Ovary (tissue), 9 donors: Measurements from ENCODE around the gene TCHP. TPM values are rescaled to one million over a fixed set of nuclear protein-coding genes. Genes with fewer than 3 reads are reported as not detected.

Experiments
- DNase-seq, 5 donors: peaks; one replicate each; pipeline ENCODE4 v3.0.0-alpha.2; 2019 to 2020
- H3K27ac ChIP-seq, 2 donors: fragments of 200-600 bp; one replicate each; pipeline versions ENCODE4 v1.5.1 to v1.8.0; 2019 to 2022
- H3K27me3 ChIP-seq: fragments of 200-600 bp; one replicate; pipeline ENCODE4 v1.8.0; 2022
- H3K36me3 ChIP-seq: fragments of 200-600 bp; sonication (generic); one replicate; pipeline ENCODE4 v1.5.1; 2019
- H3K4me1 ChIP-seq: one replicate; pipeline ENCODE4 v1.8.1; 2013; ENCODE audit warnings: mild to moderate bottlenecking, moderate library complexity; ENCODE audit not compliant: insufficient read depth
- H3K4me3 ChIP-seq: fragments of 200-600 bp; sonication (generic); one replicate; pipeline ENCODE4 v1.5.1; 2017
- H3K9me3 ChIP-seq, 2 donors: fragments of 200-600 bp in 1 of 2; sonication (generic) in 1 of 2; one replicate each; pipeline versions ENCODE4 v1.5.1 to v1.8.1; 2013 to 2019; ENCODE audit warnings: mild to moderate bottlenecking in 1 of 2, moderate library complexity in 1 of 2
- EP300 ChIP-seq: sonication (generic); formaldehyde crosslinking; IDR thresholded peaks from one replicate; pipeline ENCODE4 v1.6.1; 2017; ENCODE audit warnings: antibody characterized with exemption
- POLR2A ChIP-seq: fragments of 450-650 bp; IDR thresholded peaks from one replicate; pipeline ENCODE4 v1.6.1; 2017; ENCODE audit warnings: antibody characterized with exemption, mild to moderate bottlenecking, moderate library complexity
- WGBS, 3 donors: extraction: QIAGEN DNeasy Blood & Tissue Kit in 1 of 3; methylation state at CpG; one replicate each; pipeline versions ENCODE4 v1.1.5 to v1.1.7; 2013 to 2017; 5-methylcytosine and 5-hydroxymethylcytosine counted together
- intact Hi-C, 4 donors: fragments of 100-400 bp; cut with DNase I; formaldehyde crosslinking; loops; one replicate each; pipeline versions ENCODE4 v1.11.0 to v1.15.1; 2022 to 2023
- polyA plus RNA-seq, 2 donors: library from polyadenylated mRNA; stranded (reverse); fragments of 200-250 nt in 1 of 2; fragments of 350-450 nt in 1 of 2; fragmentation: Illumina TruSeq in 1 of 2; extraction: RNeasy Lipid Tissue Mini Kit (QIAGEN cat#74804) in 1 of 2; gene quantifications; one replicate each; pipeline ENCODE4 v1.2.3, GENCODE V29; 2013 to 2014
- small RNA-seq: library from RNA; depleted of rRNA; stranded (forward); fragments of <200 nt; gene quantifications from one replicate; pipeline ENCODE3, GENCODE V24; 2016
- total RNA-seq, 7 donors: library from RNA; depleted of rRNA in 2 of 7; stranded (reverse); fragments of >200 nt in 2 of 7; fragmentation: NEBNext Ultra II Directional in 3 of 7; extraction: Animal tissue kit (Norgen Biotek cat#: 25700) in 3 of 7; gene quantifications; one replicate each; pipeline versions ENCODE4 v1.1.0 to v1.2.4, GENCODE V29; 2016 to 2023
- TF ChIP-seq, protein P1 (sequence below), 3 donors: fragments of 450-650 bp in 2 of 3; fragments of 200-600 bp in 1 of 3; IDR thresholded peaks; one replicate each; pipeline versions ENCODE4 v1.5.1 to v1.8.0; 2016 to 2022; ENCODE audit warnings: antibody characterized with exemption in 3 of 3, mild to moderate bottlenecking in 1 of 3
- donor health status: DM: no; HTN: no; CAD: no; lungs with moderate emphysema.
- donor health status: DM: no; HTN: no; CAD: no.
- donor health status: Bipolar disorder and iron deficiency.
- donor health status: DM: yes; HTN: yes; CAD: no.
- donor health status: DM: no; HTN: no; CAD: no.
- donor health status: DM: yes; HTN: yes; CAD: no.

TCHP gene
- total and polyA plus RNA-seq, 9 donors, result 11.2 to 21.6 (median 18.8) TPM

DNA sequence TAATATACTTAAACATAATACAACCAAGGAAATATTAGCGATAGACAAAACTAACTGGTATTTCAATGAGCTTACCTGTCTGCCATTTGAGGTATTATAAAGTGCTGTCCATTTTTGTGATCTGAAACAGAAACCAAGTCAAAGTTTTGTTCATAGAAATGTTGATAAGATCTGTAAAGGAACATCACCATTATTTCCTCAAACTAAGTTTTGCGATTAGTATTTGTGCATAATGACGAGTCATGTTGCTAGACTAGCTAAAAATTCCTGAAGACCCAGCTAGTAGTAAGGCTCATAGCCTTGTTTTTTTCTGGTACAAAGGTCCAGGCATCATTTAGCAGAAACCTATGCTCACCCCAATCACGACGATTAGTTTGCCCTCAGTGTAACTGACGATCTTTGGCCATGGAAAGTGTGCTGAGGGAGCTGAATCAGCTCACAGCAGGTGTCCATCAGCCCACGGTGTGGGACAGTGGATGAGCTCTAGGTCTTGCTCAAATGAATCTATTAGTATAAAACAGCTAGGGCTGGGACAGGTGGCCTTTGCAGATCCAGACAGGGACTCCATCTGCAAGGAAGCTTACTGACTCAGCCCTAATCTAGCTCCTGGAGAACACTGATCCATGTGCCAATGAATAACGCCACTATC is 67.4 kb downstream of the TCHP start:
- H3K4me1 ChIP-seq, result no peaks in the 10 kb centered on the region
- intact Hi-C loops, result no loop called here

More for the DNA sequence above, 67.4 kb downstream of the TCHP start:
- Histone ChIP-seq H3K27ac (no peak overlapping the region), H3K4me3 (no peak overlapping the region), H3K9me3 (no peaks in the 10 kb centered on the region), H3K27me3 (no peaks in the 10 kb centered on the region), H3K36me3 (no peaks in the 10 kb centered on the region)
- DNase-seq, result no peak
- 75 to 85% (median 78%) methylated on average over 8 of the region's 8 CpGs for WGBS, 3 donors
- TF ChIP-seq EP300, result no peak
- TF ChIP-seq, protein P1, sequence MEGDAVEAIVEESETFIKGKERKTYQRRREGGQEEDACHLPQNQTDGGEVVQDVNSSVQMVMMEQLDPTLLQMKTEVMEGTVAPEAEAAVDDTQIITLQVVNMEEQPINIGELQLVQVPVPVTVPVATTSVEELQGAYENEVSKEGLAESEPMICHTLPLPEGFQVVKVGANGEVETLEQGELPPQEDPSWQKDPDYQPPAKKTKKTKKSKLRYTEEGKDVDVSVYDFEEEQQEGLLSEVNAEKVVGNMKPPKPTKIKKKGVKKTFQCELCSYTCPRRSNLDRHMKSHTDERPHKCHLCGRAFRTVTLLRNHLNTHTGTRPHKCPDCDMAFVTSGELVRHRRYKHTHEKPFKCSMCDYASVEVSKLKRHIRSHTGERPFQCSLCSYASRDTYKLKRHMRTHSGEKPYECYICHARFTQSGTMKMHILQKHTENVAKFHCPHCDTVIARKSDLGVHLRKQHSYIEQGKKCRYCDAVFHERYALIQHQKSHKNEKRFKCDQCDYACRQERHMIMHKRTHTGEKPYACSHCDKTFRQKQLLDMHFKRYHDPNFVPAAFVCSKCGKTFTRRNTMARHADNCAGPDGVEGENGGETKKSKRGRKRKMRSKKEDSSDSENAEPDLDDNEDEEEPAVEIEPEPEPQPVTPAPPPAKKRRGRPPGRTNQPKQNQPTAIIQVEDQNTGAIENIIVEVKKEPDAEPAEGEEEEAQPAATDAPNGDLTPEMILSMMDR (IDR thresholded peaks at IDR 0.05), result no peak
- TF ChIP-seq POLR2A, result no peak

Small RNA genes within 50 kb of the gene (small RNA-seq; reads per million reads assigned to genes)
- gene RN7SL441P, result not detected

Other genes with a start within 250 kb of the TCHP start
- gene FAM222A, start 186.4 kb upstream of the TCHP start, total RNA-seq, result 10 to 100 TPM in 5 of 7 donors, 1 to 10 TPM in 2; 7.2 to 28.4 (median 15.3) TPM
- 10 to 100 TPM in 1 of 2 donors, 1 to 10 TPM in 1; 4.8 to 11.5 TPM for gene FAM222A, start 186.4 kb upstream of the TCHP start, polyA plus RNA-seq
- gene TRPV4, start 66.9 kb upstream of the TCHP start, total RNA-seq, result 1 to 10 TPM in 1 of 7 donors, under 1 TPM in 5, not detected in 1; 0.12 to 2.4 (median 0.35) TPM
- under 1 TPM; 0.53 to 0.95 TPM for gene TRPV4, start 66.9 kb upstream of the TCHP start, polyA plus RNA-seq
- 10 to 100 TPM; 15.5 to 36.7 (median 26.3) TPM for gene GLTP, start 19.7 kb upstream of the TCHP start, total RNA-seq
- 10 to 100 TPM; 17.2 to 37.2 TPM for gene GLTP, start 19.7 kb upstream of the TCHP start, polyA plus RNA-seq
- 10 to 100 TPM; 26.4 to 58.8 (median 43.7) TPM for gene GIT2, start 96.1 kb downstream of the TCHP start, total RNA-seq
- gene GIT2, start 96.1 kb downstream of the TCHP start, polyA plus RNA-seq, result 10 to 100 TPM; 17.4 to 54.1 TPM
- 10 to 100 TPM; 29.5 to 45.0 (median 35.2) TPM for gene ANKRD13A, start 99.2 kb downstream of the TCHP start, total RNA-seq
- gene ANKRD13A, start 99.2 kb downstream of the TCHP start, polyA plus RNA-seq, result 10 to 100 TPM; 18.3 to 53.4 TPM
- gene C12orf76, start 148.2 kb downstream of the TCHP start, total RNA-seq, result 10 to 100 TPM; 11.6 to 24.9 (median 15.3) TPM
- gene C12orf76, start 148.2 kb downstream of the TCHP start, polyA plus RNA-seq, result 10 to 100 TPM; 17.8 to 20.5 TPM
- gene IFT81, start 224.1 kb downstream of the TCHP start, total RNA-seq, result 10 to 100 TPM; 15.5 to 22.3 (median 18.4) TPM
- 10 to 100 TPM; 10.4 to 12.1 TPM for gene IFT81, start 224.1 kb downstream of the TCHP start, polyA plus RNA-seq